IMR-90 (cell line): Measurements from ENCODE around the gene ST3GAL3. TPM values are rescaled to one million over a fixed set of nuclear protein-coding genes. Genes with fewer than 3 reads are reported as not detected.

Experiments
- ATAC-seq: fragments of 200-7000 bp; cut with Tn5 transposase; 2 replicates; pipeline ENCODE4 v1.9.1; 2020; ENCODE audit warnings: low read depth, mild to moderate bottlenecking, moderate library complexity
- BruUV-seq: library from RNA; stranded (reverse); fragments of 400-500 nt; replicated peaks from 2 replicates; lab custom pipeline; 2021; lab: Mats Ljungman, UMichigan
- CTCF ChIA-PET: fragments of 300-600 bp; formaldehyde crosslinking; extraction: SDS; loops from one replicate; lab custom pipeline; 2021; ENCODE audit warnings: antibody characterized with exemption; lab: Yijun Ruan, JAX
- POLR2A ChIA-PET: fragments of 300-600 bp; sonication (Branson Sonifier 250); formaldehyde crosslinking; loops from one replicate; lab custom pipeline; 2022; ENCODE audit warnings: antibody characterized with exemption; ENCODE audit not compliant: unreplicated experiment; lab: Charles Lee
- DNase-seq: peaks from one replicate; pipeline ENCODE4 v3.0.0; 2013
- H2AFZ ChIP-seq: replicated peaks from 2 replicates; pipeline ENCODE3; 2013; ENCODE audit warnings: low read length, mild to moderate bottlenecking; ENCODE audit not compliant: poor library complexity
- H2AK5ac ChIP-seq: 2 replicates; pipeline ENCODE4 v1.6.1; 2013; ENCODE audit warnings: low read depth, low read length, inconsistent platforms
- H2AK9ac ChIP-seq: replicated peaks from 2 replicates; pipeline ENCODE3; 2013; ENCODE audit warnings: mild to moderate bottlenecking, low read depth, low read length, moderate library complexity; ENCODE audit not compliant: poor library complexity
- H2BK120ac ChIP-seq: 2 replicates; pipeline ENCODE4 v1.6.1; 2013; ENCODE audit warnings: low read depth, low read length, inconsistent platforms
- H2BK15ac ChIP-seq: 3 replicates; pipeline ENCODE4 v1.6.1; 2013; ENCODE audit warnings: low read depth, low read length, inconsistent platforms
- H2BK20ac ChIP-seq: 2 replicates; pipeline ENCODE4 v1.6.1; 2013; ENCODE audit warnings: low read depth, mild to moderate bottlenecking, inconsistent platforms, low read length, moderate library complexity
- H2BK5ac ChIP-seq: 2 replicates; pipeline ENCODE4 v1.6.1; 2013; ENCODE audit warnings: mild to moderate bottlenecking, low read depth, low read length, inconsistent platforms; ENCODE audit not compliant: poor library complexity, severe bottlenecking
- H3K14ac ChIP-seq: replicated peaks from 2 replicates; pipeline ENCODE4 v1.6.1; 2013; ENCODE audit warnings: low read depth, low read length, inconsistent platforms
- H3K18ac ChIP-seq: 2 replicates; pipeline ENCODE4 v1.6.1; 2013; ENCODE audit warnings: low read depth, low read length, control low read depth
- H3K23ac ChIP-seq: 2 replicates; pipeline ENCODE4 v1.6.1; 2013; ENCODE audit warnings: low read depth, low read length, inconsistent platforms
- H3K27ac ChIP-seq: 2 replicates; pipeline ENCODE4 v1.5.1; 2013; ENCODE audit warnings: mild to moderate bottlenecking, control low read depth, low read length; ENCODE audit not compliant: insufficient read depth
- H3K27me3 ChIP-seq: 2 replicates; pipeline ENCODE4 v1.6.1; 2013; ENCODE audit warnings: low read length; ENCODE audit not compliant: control insufficient read depth, insufficient read depth
- H3K36me3 ChIP-seq: 2 replicates; pipeline ENCODE4 v1.6.1; 2013; ENCODE audit warnings: low read length, mixed read lengths; ENCODE audit not compliant: control insufficient read depth, insufficient read depth
- H3K4ac ChIP-seq: 2 replicates; pipeline ENCODE4 v1.6.1; 2013; ENCODE audit warnings: low read depth, low read length, inconsistent platforms
- H3K4me1 ChIP-seq: 2 replicates; pipeline ENCODE4 v1.6.1; 2013; ENCODE audit warnings: low read length, mixed read lengths; ENCODE audit not compliant: control insufficient read depth, insufficient read depth
- H3K4me2 ChIP-seq: 2 replicates; pipeline ENCODE4 v1.6.1; 2013; ENCODE audit warnings: low read depth, mild to moderate bottlenecking, control low read depth, low read length, moderate library complexity
- H3K4me3 ChIP-seq: 2 replicates; pipeline ENCODE4 v1.5.1; 2013; ENCODE audit warnings: low read depth, mild to moderate bottlenecking, control low read depth, low read length, moderate library complexity; ENCODE audit not compliant: insufficient read depth
- H3K56ac ChIP-seq: 2 replicates; pipeline ENCODE4 v1.6.1; 2013; ENCODE audit warnings: low read length, inconsistent platforms; ENCODE audit not compliant: insufficient read depth; ENCODE audit errors: extremely low read depth
- H3K79me1 ChIP-seq, 2 experiments: 2 replicates each; pipeline ENCODE4 v1.6.1; 2013; ENCODE audit warnings: low read length in 2 of 2, inconsistent platforms in 1 of 2, low read depth in 1 of 2
- H3K9ac ChIP-seq: 2 replicates; pipeline ENCODE4 v1.6.1; 2013; ENCODE audit warnings: low read depth, low read length, control low read depth
- H3K9me1 ChIP-seq: 2 replicates; pipeline ENCODE4 v1.6.1; 2013; ENCODE audit warnings: low read length, inconsistent platforms; ENCODE audit not compliant: insufficient read depth
- H3K9me3 ChIP-seq: 2 replicates; pipeline ENCODE4 v1.6.1; 2013; ENCODE audit warnings: low read length; ENCODE audit not compliant: control insufficient read depth, insufficient read depth
- H4K20me1 ChIP-seq: 2 replicates; pipeline ENCODE4 v1.6.1; 2013; ENCODE audit warnings: low read length, inconsistent platforms; ENCODE audit not compliant: insufficient read depth
- H4K5ac ChIP-seq: 2 replicates; pipeline ENCODE4 v1.6.1; 2013; ENCODE audit warnings: mild to moderate bottlenecking, low read depth, low read length, control low read depth
- H4K8ac ChIP-seq, 2 experiments: 2 replicates each; pipeline ENCODE4 v1.6.1; 2013; ENCODE audit warnings: low read depth in 2 of 2, low read length in 2 of 2, control low read depth in 1 of 2, inconsistent platforms in 1 of 2
- H4K91ac ChIP-seq: 2 replicates; pipeline ENCODE4 v1.6.1; 2013; ENCODE audit warnings: low read depth, low read length, inconsistent platforms; ENCODE audit not compliant: insufficient read depth
- BHLHE40 ChIP-seq: fragments of 150-350 bp; IDR thresholded peaks from 2 replicates; pipeline ENCODE4 v1.6.1; 2016; ENCODE audit warnings: mild to moderate bottlenecking, low read depth, low read length
- CEBPB ChIP-seq: IDR thresholded peaks from 2 replicates; pipeline ENCODE4 v1.6.1; 2012; ENCODE audit warnings: low read depth, low read length, improper control_type of control experiment
- CHD1 ChIP-seq: IDR thresholded peaks from 2 replicates; pipeline ENCODE4 v1.6.1; 2012; ENCODE audit warnings: low read depth, low read length, improper control_type of control experiment
- CTCF ChIP-seq: conservative IDR thresholded peaks from 2 replicates; pipeline ENCODE4 v1.5.1; 2012; ENCODE audit warnings: mild to moderate bottlenecking, low read depth, low read length, improper control_type of control experiment
- ELK1 ChIP-seq: fragments of 150-350 bp; IDR thresholded peaks from 2 replicates; pipeline ENCODE4 v1.6.1; 2016; ENCODE audit warnings: low read depth, mild to moderate bottlenecking, low read length, moderate library complexity, borderline replicate concordance
- FOS ChIP-seq: fragments of 150-350 bp; IDR thresholded peaks from 2 replicates; pipeline ENCODE4 v1.6.1; 2016; ENCODE audit warnings: low read depth, low read length
- MAFK ChIP-seq: IDR thresholded peaks from 2 replicates; pipeline ENCODE4 v1.6.1; 2012; ENCODE audit warnings: low read depth, low read length, improper control_type of control experiment
- MAZ ChIP-seq: IDR thresholded peaks from 2 replicates; pipeline ENCODE4 v1.6.1; 2012; ENCODE audit warnings: low read depth, mild to moderate bottlenecking, low read length, improper control_type of control experiment, moderate library complexity, borderline replicate concordance
- MXI1 ChIP-seq: IDR thresholded peaks from 2 replicates; pipeline ENCODE4 v1.6.1; 2012; ENCODE audit warnings: low read depth, mild to moderate bottlenecking, low read length, moderate library complexity, borderline replicate concordance
- NFE2L2 ChIP-seq: fragments of 150-350 bp; IDR thresholded peaks from 2 replicates; pipeline ENCODE4 v1.6.1; 2016; ENCODE audit warnings: low read depth, mild to moderate bottlenecking, low read length
- POLR2A ChIP-seq: IDR thresholded peaks from 2 replicates; pipeline ENCODE4 v1.6.1; 2012; ENCODE audit warnings: mild to moderate bottlenecking, low read depth, low read length
- RAD21 ChIP-seq: IDR thresholded peaks from 2 replicates; pipeline ENCODE4 v1.6.1; 2012; ENCODE audit warnings: low read length, improper control_type of control experiment
- RCOR1 ChIP-seq: IDR thresholded peaks from 2 replicates; pipeline ENCODE4 v1.6.1; 2012; ENCODE audit warnings: mild to moderate bottlenecking, low read length, improper control_type of control experiment; ENCODE audit not compliant: insufficient replicate concordance
- RFX5 ChIP-seq: IDR thresholded peaks from 2 replicates; pipeline ENCODE4 v1.8.0; 2012; ENCODE audit warnings: low read depth, mild to moderate bottlenecking, low read length, moderate library complexity
- SMC3 ChIP-seq: fragments of 150-350 bp; IDR thresholded peaks from 2 replicates; pipeline ENCODE4 v1.6.1; 2016; ENCODE audit warnings: low read depth, mild to moderate bottlenecking, antibody characterized with exemption, low read length, moderate library complexity
- USF2 ChIP-seq: fragments of 150-350 bp; IDR thresholded peaks from 2 replicates; pipeline ENCODE4 v1.6.1; 2017; ENCODE audit warnings: mild to moderate bottlenecking, antibody characterized with exemption, low read length, low read depth
- WGBS, 2 experiments: methylation state at CpG; one replicate each; pipeline versions ENCODE4 v1.1.5 to v1.1.7; 2013; ENCODE audit warnings: missing lambda C conversion rate in 2 of 2; ENCODE audit not compliant: insufficient read length in 1 of 2; ENCODE audit errors: extremely low coverage in 2 of 2; 5-methylcytosine and 5-hydroxymethylcytosine counted together
- dilution Hi-C: fragments of 300-500 bp; cut with HindIII; formaldehyde crosslinking; loops from one replicate; pipeline ENCODE4 v1.14.3; 2018; ENCODE audit warnings: low sequenced_read_pairs; ENCODE audit not compliant: unreplicated experiment
- in situ Hi-C: fragments of 300-500 bp; cut with MboI; formaldehyde crosslinking; loops from 3 replicates; pipeline ENCODE4 v1.14.3; 2019; ENCODE audit warnings: low sequenced_read_pairs, inconsistent platforms, mixed read lengths
- intact Hi-C: fragments of 100-400 bp; cut with micrococcal nuclease; formaldehyde crosslinking; loops from 2 replicates; pipeline ENCODE4 v1.10.0; 2022
- polyA plus RNA-seq, 3 experiments: library from polyadenylated mRNA; depleted of rRNA; stranded (reverse); fragments of >200 nt; gene quantifications; 2 replicates each; pipeline ENCODE4 v1.2.3, GENCODE V29; 2012; ENCODE audit warnings: low replicate concordance in 1 of 3
- total RNA-seq: library from RNA; depleted of rRNA; stranded (reverse); fragments of >200 nt; gene quantifications from 2 replicates; pipeline ENCODE4 v1.2.3, GENCODE V29; 2012

The ST3GAL3 gene
- total and polyA plus RNA-seq, 2 of the 4 experiments (the other 2 are of a cell fraction) = 12.0 to 14.8 TPM

- in situ Hi-C loops = no loop called here
- TF ChIP-seq ELK1 (no peak), MXI1 (no peak), NFE2L2 (no peak), MAZ (no peak), SMC3 (no peak), BHLHE40 (no peak), CEBPB (no peak), CHD1 (no peak), RAD21 (no peak), MAFK (no peak), POLR2A (no peak), USF2 (no peak), RFX5 (no peak), CTCF (no peak), FOS (no peak), RCOR1 (no peak)
- no peak overlapping the region for H2BK120ac ChIP-seq
- H4K5ac ChIP-seq = no peak overlapping the region
- H3K79me1 ChIP-seq = peaks cover 14 to 60% of the 10 kb centered on the region in 2 experiments
- peaks cover 22% of the 10 kb centered on the region for H3K9me1 ChIP-seq
- no peaks in the 10 kb centered on the region for H3K36me3 ChIP-seq
- no peak overlapping the region for H3K4me3 ChIP-seq
- POLR2A ChIA-PET = interaction anchor here (0.5 kb wide), 1 partner anchor 200 kb away, joined by 4 read pairs; no protein-coding TSS in a partner anchor
- no peak overlapping the region for H3K14ac ChIP-seq
- DNase-seq = no peak
- no peak overlapping the region for H4K91ac ChIP-seq
- H3K9ac ChIP-seq = no peak overlapping the region
- no peak for ATAC-seq
- BruUV-seq = no TSS peak
- no peak overlapping the region for H3K23ac ChIP-seq
- H2AK5ac ChIP-seq = no peak overlapping the region
- no peaks in the 10 kb centered on the region for H3K9me3 ChIP-seq
- intact Hi-C loops = loop anchor here (5.0 kb wide), 1 partner anchor 78 kb away; the partner anchor contains the start of gene ARTN
- no peak overlapping the region for H2BK15ac ChIP-seq
- H3K27me3 ChIP-seq = no peaks in the 10 kb centered on the region
- no peak overlapping the region for H3K56ac ChIP-seq
- no peak overlapping the region for H3K4me2 ChIP-seq
- no peak overlapping the region for H2BK20ac ChIP-seq
- H3K18ac ChIP-seq = no peak overlapping the region
- no peak overlapping the region for H2AK9ac ChIP-seq
- peaks cover 53% of the 10 kb centered on the region for H4K20me1 ChIP-seq
- no peak overlapping the region for H3K27ac ChIP-seq
- H3K4me1 ChIP-seq = peaks cover 14% of the 10 kb centered on the region
- no peak overlapping the region for H2BK5ac ChIP-seq
- dilution Hi-C loops = no loop called here
- no peak overlapping the region for H4K8ac ChIP-seq
- CTCF ChIA-PET = no interaction called here
- no peak overlapping the region for H3K4ac ChIP-seq
- no peak overlapping the region for H2AFZ ChIP-seq
- 97% methylated on average over 4 of the region's 4 CpGs; no CpG with 5 or more reads in 1 of the 2 experiments for WGBS, 2 experiments
Measured at GRCh38 chr1:43854473-43854872, 147.1 kb downstream of the ST3GAL3 start.
